HG02759 (cell line): ENCODE measurements around the gene SLC13A2.

Experiments used
- ATAC-seq: cut with Tn5 transposase; IDR thresholded peaks from one replicate; pipeline ENCODE4 v1.9.1; 2021; ENCODE audit warnings: mild to moderate bottlenecking, moderate library complexity; ENCODE audit not compliant: unreplicated experiment

The SLC13A2 gene

DNA sequence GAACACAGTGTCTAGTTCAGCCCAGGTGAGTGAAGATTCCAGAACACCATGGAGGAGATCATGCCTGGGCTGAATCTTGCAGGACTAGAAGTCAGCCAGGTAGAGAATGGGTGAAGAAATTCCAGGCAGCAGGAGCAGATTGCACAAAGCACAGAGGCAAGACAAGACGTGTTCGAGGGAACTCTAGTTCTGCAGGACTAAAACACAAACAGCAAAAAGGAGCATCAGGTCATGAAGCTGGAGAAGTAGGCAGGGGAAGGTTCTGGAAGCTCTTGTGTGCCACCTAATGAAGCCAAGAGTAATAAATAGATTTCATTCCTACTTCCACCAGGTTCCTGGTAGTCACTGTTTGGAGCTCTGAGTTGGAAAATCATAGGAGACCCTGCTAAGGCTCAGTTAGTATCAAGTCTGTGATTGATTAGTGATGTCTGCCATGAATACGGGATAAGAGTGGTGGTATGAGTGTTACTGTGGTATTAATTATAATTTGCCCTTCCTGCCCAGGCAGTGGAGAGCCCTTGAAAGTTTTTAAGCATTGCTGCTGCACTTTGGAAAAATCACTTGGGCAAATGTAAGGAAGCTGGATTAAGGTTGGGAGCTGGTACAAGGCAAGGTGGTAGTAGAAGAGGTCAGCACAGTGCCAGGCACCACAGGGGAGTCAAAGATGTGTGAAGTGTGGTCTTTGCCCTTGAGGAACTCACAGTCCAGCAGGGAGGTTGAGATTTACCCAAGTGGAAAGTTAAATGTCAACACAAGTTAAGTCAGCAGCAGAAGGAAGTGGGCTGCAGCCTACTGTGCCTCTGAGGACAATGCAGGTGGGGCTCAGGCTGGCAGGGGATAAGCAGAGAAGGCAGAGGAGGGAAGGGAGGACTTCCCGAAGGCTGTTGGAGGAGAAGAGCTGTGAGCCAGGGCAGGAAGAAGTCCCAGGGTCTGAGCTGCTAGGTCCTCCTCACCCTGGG is 19.2 kb downstream of the SLC13A2 start:
- ATAC-seq: no peak

DNA sequence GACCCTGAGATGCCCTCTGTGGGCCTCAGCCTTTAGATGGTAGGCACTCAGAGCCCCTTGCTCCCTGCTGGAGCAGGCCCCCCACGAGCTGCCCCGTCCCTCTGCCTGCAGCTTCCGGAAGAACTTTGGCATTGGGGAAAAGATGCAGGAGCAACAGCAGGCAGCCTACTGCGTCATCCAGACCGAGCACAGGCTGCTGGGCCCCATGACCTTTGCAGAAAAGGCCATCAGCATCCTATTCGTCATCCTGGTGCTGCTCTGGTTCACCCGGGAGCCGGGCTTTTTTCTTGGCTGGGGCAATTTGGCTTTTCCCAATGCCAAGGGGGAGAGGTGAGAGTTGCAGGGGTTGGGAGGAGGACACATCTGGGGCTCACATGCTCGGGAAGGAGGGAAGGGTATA is 20.0 kb downstream of the SLC13A2 start:
- ATAC-seq: no peak

DNA sequence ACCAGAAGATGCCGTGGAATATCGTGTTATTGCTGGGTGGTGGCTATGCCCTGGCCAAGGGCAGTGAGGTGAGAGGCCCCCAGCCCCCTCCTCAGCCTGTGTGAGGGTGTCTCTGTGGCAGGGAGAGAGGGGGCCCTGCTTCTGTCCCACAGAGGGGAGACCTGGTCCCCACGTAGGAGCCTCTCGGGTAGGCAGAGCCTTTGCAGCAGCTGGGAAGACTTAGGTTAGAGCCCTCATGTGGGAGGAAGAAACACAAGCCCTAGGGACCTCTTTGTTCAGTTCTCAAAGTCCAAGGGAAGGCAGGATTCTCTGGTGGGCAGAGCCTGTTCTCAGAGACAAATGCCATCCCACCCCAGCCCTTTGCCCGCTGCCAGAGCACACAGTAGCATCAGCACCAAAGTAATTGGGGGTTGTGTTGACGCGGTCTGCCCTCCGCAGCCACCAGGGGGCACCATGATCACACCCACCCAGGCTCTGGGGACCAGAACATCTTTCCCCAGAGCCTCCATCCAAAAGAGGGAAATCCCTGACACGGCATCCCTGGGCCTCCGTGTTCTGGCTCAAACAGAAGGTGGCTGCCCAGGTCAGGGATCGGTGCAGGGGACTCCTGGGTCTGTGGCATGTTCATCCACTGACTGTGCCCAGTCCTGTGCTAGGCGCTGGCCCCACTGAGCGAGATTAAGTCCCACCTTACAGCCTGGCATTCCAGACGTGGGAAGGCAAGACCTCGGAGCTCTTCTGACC is 21.2 kb downstream of the SLC13A2 start:
- ATAC-seq: peak; percentile 67

DNA sequence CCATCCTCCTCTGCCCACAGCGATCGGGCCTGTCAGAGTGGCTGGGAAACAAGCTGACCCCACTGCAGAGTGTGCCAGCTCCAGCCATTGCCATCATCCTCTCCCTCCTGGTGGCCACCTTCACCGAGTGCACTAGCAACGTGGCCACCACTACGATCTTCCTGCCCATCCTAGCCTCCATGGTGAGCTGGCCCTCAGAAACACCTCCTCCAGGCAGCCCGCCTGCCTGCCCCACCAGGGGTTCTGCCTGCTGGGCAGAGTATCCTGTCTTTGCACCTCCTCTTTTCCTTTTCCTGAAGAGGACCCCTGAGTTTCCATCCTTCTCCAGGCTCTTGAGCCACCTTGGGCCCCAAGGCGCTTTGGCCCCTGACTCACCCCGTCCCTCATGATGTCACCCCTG is 22.2 kb downstream of the SLC13A2 start:
- no peak for ATAC-seq

DNA sequence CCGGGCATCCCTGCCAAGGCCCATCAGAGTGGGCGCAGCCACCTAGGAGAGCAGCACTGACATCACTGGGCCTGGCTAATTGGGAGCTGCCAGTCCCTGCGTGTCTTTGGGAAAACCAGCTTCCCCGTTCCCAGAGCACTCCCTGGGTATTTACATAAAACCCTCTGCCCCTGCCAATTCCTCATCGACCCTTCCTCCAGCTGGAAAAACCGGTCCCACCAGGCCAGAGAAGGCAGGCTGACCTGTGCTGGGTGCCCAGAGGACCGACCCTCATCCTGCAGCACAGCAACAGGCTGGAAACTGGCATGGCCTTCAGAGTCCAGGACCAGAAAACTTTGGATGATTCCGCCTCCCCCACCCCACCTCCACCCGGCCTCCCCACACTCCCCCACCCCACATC is 24.5 kb downstream of the SLC13A2 start:
- ATAC-seq: no peak

DNA sequence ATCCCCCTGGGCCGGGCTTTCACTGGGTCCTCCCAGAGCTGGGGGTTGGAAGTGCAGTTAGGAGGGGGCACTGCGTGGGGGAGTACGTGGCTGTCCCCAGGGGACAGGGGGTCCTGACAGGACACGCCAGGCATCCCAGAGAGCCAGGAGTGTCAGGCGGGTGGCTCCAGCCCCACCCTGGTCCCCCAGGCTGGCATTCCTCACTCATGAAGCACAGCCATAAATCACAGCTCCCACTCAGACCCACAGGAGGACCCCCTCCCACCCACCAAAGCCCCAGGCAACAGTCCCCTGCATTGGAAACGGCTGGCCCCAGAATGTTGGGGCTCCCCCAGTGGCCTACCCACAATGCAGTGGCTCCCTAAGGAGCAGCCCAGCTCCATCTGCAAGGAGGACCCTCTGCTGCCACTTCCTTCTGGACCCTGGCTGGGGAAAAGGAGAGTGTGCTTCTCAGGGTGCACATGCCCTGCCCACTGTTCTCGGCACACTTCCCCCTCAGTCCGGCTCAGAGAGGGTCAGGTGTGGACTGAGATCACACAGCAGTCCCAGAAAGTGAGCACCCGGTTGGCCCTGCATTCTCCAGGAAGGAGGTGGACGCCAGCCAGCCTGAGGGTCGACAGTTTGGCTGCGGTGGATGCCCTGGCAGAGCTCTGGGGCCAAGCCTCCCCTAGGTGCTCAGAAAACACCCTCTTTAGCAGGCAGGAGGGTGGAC is 25.4 kb downstream of the SLC13A2 start:
- no peak for ATAC-seq

DNA sequence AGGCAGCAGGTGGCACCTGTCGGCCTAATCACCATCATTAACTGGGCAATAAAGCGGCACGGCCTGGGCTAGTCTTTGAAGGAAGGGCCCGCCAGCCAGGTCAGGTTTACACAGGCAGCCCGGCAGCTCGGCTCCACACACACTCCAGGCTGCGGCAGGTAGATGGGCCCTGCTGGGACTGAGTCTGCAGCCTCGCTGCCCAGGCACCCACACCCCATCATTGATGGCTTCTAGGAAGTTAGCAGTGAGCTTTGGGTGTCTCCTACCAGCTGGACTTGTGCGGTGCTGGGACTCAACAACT is 25.9 kb downstream of the SLC13A2 start:
- no peak for ATAC-seq

DNA sequence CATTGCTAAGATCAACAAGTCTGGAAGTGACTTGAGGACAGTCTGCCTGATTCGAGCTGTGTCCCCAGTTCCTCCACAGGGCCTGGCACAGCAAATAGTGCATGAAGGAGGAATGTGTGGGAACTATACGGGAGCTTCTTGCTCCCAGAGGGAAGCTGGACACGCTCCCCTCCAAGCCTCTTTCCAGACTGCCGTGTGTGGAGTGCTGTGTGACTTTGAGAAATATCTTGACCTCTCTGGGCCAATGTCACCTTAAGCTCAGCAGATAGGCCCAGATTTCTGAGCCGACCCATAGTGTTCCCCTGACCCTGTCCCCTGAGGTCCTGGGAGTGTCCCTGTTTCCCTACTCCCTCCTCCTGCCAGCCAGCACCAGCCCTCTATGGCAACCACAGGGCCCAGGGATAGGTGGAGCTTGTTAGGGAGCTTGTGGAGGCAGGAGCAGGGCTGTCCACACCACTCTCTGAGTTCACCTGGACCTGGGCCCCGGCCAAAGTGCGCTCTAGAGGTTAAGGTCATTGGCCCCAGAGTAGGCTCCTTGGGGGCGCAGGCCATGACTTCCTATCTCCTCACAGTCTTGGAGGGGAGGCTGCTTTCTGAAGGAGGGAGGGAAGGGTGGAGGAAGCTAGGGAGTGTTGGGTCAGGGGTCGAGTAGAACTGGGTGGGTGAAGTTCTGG is 26.4 kb downstream of the SLC13A2 start:
- no peak for ATAC-seq

DNA sequence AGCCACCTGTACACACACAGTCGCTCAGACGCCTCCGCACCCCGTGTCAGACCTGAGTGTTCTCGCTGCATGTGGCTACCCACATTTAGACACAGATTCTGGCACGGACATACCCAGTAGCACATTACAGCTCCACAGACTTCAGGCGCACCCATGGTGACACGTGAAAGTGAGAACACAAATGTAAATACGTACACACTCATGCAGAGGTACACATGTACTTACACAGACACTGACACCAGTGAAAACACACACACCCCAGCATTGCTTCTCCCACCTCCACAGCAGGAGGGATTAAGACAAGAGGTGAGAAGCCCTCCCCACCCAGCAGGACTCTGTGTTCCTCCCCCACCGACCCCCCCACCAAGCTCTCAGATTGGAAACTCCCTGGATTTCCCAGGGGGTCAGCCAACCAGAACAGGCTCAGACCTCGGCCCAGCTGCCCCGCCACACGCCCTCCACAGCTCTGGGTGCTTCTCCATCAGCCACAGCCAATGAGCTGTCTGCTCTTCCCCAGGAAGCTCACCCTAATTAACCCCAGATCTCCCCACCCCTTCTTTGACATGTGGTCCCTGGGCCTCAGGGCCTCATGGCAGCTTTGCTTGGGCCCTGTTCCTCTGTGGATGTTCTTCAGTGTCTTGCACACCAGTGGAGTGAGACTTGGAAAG is 27.4 kb downstream of the SLC13A2 start:
- peak; percentile 68 for ATAC-seq

DNA sequence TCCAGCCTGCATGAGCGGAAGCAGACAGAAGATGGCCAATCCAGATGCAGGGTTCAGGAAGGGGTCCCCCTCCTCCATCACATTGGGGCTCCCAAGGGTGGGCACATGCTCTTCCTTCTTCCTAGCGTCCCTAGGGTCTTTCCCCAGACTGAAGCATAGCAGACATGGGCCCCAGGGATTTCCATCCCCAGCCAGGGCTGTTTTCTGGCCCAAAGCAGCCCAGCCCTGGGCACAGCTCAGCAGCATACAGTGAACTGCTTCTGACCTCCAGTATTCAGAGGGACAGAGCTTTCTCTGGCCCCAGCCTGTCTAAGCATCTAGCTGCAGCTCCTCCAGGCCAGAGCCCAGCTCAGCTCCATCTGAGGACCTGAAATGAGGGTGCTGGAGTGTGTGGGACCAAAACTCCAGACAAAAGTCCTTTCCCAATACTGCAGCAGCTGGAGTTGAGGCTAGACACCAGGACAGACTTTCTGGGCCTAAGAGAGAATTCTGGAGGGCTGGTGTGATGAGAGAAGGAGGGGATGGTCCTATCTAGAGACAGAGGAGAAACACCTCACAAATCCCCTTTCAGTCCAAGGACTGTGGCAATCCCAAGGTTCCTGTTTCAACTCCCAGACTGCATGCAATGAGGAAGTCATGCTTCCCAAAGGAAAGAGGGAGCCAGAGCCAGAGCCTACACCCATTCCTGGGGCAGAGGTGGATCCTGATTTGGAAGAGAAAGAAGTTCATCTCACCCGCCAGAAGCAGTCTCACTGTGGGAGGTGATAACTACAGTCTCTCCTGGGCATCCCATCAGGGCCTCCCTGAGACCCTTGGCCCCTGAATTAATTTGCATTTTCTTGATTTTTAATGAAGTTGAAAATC is 28.2 kb downstream of the SLC13A2 start:
- ATAC-seq: no peak

DNA sequence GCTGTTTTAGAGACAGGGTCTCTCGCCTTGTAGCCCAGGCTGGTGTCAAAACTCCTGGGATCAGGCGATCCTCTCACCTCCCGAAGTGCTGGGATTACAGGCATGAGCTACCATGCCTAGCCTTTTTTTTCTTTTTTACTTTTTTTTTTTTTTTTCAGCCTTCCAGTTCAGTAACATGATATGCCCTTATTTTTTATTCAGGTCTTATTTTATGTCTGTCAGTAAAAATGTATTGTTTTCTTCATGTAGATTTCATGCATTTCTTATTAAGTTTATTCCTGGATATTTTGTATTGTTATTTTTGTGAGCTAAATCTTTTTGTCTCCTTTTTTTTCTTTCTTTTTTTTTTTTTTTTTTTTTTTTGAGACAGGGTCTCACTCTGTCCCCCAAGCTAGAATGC is 30.0 kb downstream of the SLC13A2 start:
- no peak for ATAC-seq

DNA sequence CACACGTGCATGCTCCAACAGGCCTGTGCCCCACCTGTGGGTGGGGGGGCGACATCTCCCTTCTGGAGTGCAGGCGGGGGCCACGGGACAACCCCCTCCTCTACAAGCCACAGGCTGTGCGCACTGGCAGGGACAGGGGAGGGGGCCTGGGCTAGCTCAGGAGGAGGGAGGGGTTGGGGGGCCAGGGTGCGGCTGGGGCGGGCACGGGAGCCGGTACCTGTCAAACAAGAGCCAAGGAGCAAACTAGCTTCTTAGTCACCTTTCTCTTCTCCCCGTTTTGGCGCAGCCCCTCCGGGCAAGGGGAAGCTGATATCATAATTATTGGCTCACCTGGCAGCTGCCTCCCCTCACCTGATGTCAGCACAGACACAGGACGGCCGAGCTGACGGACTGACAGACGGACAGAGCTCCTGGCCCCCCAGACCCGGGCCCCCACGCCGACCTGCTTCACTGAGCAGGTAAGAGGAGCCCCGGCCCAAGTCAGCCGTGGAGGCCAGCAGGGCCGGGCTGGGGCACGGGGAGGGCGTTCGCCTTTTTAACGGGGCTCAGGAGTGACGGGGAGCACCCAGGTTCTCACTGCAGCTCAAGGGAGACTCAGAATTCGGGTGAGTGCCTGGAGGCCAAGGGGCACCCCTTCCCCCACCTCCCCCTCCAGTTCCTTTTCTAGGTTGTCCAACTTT is 32.7 kb downstream of the SLC13A2 start, which contains the start of gene FOXN1:
TSS of gene FOXN1 (plus strand) at position 363 of the 680 bp plus-strand sequence. CDS start 17,622 bp downstream, outside the sequence.
- ATAC-seq: no peak

DNA sequence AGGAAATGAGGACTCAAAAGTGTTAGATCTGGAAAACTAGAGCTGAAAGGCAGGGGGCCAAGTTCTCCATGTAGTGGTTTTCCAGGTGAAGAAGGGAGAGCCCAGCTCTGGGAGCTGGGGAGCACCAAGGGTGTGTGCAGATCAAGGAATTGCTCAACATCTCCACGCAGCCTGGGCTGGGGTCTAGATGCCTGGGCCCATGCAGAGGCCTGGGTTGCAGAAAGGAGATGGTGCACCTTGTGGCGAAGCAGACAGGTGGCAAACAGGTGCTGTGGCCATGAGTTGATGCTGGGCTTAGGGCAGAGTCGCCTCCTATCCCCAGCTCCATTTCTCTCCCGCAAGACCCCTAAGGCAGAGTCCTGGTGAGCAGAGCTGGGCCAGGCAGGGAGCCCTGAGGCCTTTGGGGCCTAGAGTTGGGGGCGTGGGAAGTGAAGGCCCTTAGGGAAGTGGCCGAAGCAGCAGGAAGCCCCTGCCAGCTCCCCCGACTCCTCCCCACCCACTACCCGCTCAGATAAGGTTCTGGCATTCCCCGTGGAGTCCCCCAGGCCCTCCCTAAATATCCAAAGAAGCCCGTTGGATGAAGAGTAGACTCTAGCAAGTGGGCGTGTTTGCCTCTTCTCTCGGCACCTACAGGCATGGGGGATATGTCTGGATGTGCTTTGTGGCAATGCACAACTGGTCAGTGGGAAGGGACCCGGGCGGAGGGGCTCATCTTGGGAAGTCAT is 33.5 kb downstream of the SLC13A2 start:
- no peak for ATAC-seq

DNA sequence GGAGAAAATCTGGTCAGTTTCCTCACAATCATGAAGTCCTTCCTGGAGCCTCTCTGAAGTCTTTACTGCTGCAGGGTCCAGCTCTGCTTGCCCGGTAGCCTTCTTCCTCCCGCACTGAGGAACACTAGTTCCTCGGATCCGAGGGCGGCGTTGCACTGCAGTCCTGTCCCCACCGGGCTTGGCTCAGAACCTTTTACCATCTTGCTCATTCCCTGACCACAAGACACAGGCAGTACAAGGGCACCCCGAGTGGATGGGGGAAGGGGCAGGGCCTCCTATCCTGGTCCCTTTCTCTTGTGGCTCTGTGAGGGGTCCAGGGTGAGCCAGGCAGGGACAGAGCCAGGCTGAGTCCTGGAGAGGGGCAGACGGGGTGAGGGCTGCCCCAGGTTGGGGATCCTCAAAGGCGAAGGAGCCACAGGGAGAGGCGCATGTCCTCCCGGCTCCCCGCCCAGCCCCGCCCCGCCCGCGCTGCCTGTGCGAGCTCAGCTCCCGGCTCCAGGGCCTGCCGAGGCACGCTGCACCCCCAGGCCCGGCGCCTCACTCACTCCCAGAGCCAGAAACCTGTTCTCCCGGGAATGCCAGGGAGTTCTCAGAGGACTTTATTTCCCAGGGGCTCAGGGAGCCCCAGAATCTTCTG is 34.2 kb downstream of the SLC13A2 start:
- no peak for ATAC-seq

DNA sequence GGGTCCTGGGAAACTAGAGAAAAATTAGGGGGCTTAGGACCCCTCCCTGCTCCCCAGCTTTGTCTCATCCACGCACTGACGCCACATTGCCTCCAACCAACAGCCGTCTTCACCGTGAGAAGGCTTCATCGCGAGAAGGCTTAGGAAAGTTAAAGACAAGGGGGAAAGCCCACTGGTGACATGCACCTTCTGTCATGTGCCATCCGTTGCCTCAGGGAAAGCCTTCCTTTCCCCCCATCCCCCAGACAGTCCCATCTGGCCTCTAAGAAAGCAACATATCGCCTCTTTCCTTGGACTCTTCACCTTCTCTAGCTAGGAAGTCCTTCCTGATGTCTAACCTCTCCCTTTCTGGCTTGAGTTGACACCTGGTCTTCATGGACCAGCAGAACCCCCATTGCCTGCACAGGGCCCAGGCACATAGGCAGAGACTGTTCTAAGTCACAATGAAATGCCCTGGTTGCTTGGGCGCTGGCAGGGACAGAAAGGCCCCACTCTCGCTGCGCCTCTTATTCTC is 34.8 kb downstream of the SLC13A2 start:
- ATAC-seq: no peak

DNA sequence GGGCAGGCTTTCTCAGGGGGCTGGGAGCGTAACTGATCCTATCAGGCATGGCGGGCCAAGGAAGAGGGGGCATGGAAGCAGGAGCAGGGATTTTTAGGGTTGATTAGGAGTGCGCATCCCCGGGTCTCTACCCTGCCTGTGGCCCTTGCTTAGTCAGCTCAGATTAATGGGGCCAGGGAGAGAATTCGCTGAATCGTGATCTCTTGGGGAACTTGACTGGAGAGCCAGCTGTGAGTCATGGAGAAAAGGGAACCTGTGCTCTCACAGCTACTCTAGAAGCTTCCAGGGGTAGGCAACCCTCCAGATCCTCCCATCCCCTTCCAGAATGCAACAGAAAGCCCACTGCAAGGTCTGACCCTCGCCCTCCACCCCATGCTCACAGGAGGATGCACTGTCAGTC is 36.3 kb downstream of the SLC13A2 start:
- ATAC-seq: no peak

DNA sequence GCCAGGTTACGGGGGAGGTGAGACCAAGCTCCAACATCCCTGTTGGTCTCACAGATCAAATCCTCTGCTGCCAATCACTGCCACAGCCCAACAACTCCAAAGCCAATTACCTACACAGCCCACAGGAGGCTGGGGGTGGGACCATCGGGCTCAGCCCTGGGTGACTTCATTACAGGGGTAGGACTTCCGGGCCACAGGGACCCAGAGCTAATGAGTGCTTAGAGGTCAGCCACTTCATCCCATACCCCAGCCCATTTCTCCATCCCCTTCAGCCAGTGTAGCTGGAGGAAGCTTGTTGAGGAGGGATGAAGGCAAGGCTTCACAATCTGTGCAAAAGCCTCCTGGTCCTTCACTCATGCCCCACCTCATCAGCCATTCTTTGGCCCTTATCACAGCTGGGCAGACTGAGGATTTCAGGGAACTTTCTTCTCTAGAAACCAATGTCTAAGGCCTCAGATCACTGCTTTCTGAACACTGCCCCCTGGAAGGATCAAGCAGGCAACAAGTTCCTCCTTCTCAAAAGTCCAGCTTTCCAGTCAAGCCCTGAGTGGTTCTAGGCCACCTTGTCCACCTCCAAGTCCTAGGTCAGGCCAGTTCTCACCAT is 38.5 kb downstream of the SLC13A2 start:
- no peak for ATAC-seq
